MCF 10A (cell line): Measurements from ENCODE around the gene LRRC49. TPM values are rescaled to one million over a fixed set of nuclear protein-coding genes. Genes with fewer than 3 reads are reported as not detected.

ENCODE experiments used
- BruUV-seq: library from RNA; stranded (reverse); fragments of 400-500 nt; replicated peaks from 2 replicates; lab custom pipeline; 2021; lab: Mats Ljungman, UMichigan
- CTCF ChIA-PET: fragments of 300-600 bp; sonication (Branson Sonifier 250); formaldehyde crosslinking; extraction: SDS; loops from one replicate; lab custom pipeline; 2021; ENCODE audit warnings: antibody characterized with exemption, inconsistent platforms; lab: Yijun Ruan, JAX
- POLR2A ChIA-PET: fragments of 300-600, 350-650 bp; sonication (Branson Sonifier 250); formaldehyde crosslinking; extraction: SDS; loops from one replicate; lab custom pipeline; 2020; ENCODE audit warnings: antibody characterized with exemption, inconsistent platforms; lab: Yijun Ruan, JAX
- DNase-seq: peaks from one replicate; pipeline ENCODE4 v3.0.0-alpha.2; 2018; ENCODE audit not compliant: unreplicated experiment
- H3K27ac Mint-ChIP-seq: one replicate; pipeline ENCODE4 v1.8.0; 2022; ENCODE audit warnings: mild to moderate bottlenecking, low read depth, mixed read lengths; ENCODE audit not compliant: unreplicated experiment
- H3K27me3 Mint-ChIP-seq: one replicate; pipeline ENCODE4 v1.8.0; 2022; ENCODE audit warnings: mixed read lengths; ENCODE audit not compliant: insufficient read depth, unreplicated experiment
- H3K36me3 Mint-ChIP-seq: one replicate; pipeline ENCODE4 v1.8.0; 2022; ENCODE audit warnings: mild to moderate bottlenecking, moderate library complexity, mixed read lengths; ENCODE audit not compliant: insufficient read depth, unreplicated experiment
- H3K4me1 Mint-ChIP-seq: one replicate; pipeline ENCODE4 v1.8.0; 2022; ENCODE audit warnings: mixed read lengths; ENCODE audit not compliant: insufficient read depth, unreplicated experiment
- H3K4me3 Mint-ChIP-seq: one replicate; pipeline ENCODE4 v1.8.0; 2022; ENCODE audit warnings: mild to moderate bottlenecking, moderate library complexity, mixed read lengths; ENCODE audit not compliant: unreplicated experiment
- H3K9me3 Mint-ChIP-seq: one replicate; pipeline ENCODE4 v1.8.0; 2022; ENCODE audit warnings: mixed read lengths; ENCODE audit not compliant: unreplicated experiment
- intact Hi-C: fragments of 100-400 bp; cut with micrococcal nuclease; formaldehyde crosslinking; loops from 2 replicates; pipeline ENCODE4 v1.14.1; 2022
- total RNA-seq: library from RNA; stranded (reverse); gene quantifications from 2 replicates; pipeline ENCODE4 v1.2.3, GENCODE V29; 2022
- TF ChIP-seq, protein P1 (sequence below): fragments of 200-600 bp; IDR thresholded peaks from one replicate; pipeline ENCODE4 v1.8.0; 2022; ENCODE audit warnings: antibody characterized with exemption, mild to moderate bottlenecking; ENCODE audit not compliant: unreplicated experiment

The LRRC49 gene
- total RNA-seq, 1 experiment from 2014 or later = 8.4 TPM

DNA sequence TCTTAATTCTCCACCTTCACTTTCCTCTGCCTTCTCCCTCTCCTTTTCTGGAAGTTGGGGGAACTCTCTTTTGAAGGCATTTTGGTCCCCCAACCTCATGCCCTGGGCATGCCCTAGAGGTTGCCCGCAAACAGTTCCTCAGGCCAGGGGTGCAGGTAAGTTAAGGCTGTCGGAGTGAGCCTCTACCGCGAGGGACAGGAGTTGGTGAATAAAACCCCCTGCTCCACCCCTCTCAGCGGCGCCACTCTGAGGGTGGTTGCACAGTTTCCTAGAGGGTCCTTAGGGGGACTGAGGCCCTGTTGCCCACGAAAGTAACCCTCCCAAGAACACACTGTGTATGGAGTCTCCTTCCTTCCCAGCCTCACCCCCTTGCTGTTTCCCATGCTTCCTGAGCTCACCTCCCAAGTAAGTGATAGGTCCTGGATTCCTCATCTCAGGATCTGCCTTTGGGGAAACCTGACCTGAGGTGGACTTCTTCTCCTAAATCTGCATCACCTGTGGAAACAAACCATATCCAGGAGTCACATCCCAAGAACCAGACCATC is 199.5 kb downstream of the LRRC49 start:
- Mint-ChIP-seq H3K27ac (peak overlapping the region; percentile 39), H3K27me3 (no peaks in the 10 kb centered on the region), H3K9me3 (peaks cover 6% of the 10 kb centered on the region), H3K36me3 (no peaks in the 10 kb centered on the region), H3K4me1 (peaks cover 22% of the 10 kb centered on the region), H3K4me3 (no peak overlapping the region)
- BruUV-seq = no TSS peak
- CTCF ChIA-PET = no interaction called here
- TF ChIP-seq, protein P1, sequence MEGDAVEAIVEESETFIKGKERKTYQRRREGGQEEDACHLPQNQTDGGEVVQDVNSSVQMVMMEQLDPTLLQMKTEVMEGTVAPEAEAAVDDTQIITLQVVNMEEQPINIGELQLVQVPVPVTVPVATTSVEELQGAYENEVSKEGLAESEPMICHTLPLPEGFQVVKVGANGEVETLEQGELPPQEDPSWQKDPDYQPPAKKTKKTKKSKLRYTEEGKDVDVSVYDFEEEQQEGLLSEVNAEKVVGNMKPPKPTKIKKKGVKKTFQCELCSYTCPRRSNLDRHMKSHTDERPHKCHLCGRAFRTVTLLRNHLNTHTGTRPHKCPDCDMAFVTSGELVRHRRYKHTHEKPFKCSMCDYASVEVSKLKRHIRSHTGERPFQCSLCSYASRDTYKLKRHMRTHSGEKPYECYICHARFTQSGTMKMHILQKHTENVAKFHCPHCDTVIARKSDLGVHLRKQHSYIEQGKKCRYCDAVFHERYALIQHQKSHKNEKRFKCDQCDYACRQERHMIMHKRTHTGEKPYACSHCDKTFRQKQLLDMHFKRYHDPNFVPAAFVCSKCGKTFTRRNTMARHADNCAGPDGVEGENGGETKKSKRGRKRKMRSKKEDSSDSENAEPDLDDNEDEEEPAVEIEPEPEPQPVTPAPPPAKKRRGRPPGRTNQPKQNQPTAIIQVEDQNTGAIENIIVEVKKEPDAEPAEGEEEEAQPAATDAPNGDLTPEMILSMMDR = no peak
- POLR2A ChIA-PET = interaction anchor here (1.1 to 2.1 kb wide), 2 partner anchors 19 to 25 kb away, joined by 3 to 7 read pairs; no protein-coding TSS in a partner anchor
- intact Hi-C loops = no loop called here
- no peak for DNase-seq

DNA sequence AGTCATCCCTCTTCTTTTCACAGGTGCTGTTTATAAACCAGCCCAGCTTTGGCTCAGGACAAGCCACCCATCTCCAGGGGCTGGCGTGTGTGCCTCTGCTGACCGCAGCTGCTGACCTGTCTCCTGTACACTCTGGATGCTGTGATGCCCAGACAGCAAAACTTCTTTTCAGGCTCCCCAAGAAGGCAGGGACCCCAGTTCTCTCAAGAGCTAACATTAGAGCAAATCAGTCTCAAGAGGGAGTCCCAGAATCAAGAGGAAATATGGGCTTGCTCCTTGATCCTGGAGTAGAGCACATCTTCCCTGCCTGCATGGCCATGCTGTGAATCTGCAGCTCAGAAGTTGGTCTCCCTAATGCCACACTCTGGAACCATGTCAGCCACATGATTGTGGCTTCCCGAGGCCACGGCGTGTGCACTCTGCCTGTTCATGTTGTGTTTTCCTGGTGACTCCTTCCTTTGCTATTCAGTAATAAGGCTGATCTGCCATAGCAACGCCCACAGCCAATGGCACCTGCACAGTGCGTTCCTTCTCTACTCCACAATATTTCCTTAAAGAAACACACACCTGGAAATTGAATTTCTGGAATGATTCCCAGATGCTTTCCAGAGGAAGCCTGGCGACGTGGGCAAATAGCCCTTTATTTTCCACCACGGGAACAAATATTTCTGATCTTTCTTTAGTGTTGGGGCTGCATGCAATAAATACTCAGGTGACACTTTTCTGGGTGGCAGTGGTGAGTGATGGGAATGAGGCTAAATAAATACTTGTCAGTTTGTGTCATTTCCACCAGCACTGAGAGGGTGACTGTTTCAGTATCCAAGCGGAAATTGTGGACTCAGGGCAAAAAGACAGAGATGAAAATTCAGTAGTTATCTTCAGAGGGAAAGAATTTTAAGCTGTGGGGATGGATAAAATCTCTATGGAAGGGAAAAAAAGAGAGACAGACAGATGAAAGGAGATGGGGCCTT is 200.7 kb downstream of the LRRC49 start:
- DNase-seq = peak; percentile 76
- no TSS peak for BruUV-seq
- ChIA-PET CTCF (interaction anchor here (1.1 kb wide), 1 partner anchor 10 kb away, joined by 4 read pairs; no protein-coding TSS in a partner anchor), POLR2A (interaction anchor here (0.5 to 2.1 kb wide), 7 partner anchors 14 to 119 kb away, joined by 3 to 7 read pairs (median 4); no protein-coding TSS in a partner anchor)
- H3K4me1 Mint-ChIP-seq = peaks cover 22% of the 10 kb centered on the region
- no peaks in the 10 kb centered on the region for H3K27me3 Mint-ChIP-seq
- no peaks in the 10 kb centered on the region for H3K36me3 Mint-ChIP-seq
- intact Hi-C loops = no loop called here
- peak overlapping the region; percentile 39 for H3K27ac Mint-ChIP-seq
- TF ChIP-seq, protein P1 = no peak
- H3K9me3 Mint-ChIP-seq = no peaks in the 10 kb centered on the region
- H3K4me3 Mint-ChIP-seq = no peak overlapping the region

DNA sequence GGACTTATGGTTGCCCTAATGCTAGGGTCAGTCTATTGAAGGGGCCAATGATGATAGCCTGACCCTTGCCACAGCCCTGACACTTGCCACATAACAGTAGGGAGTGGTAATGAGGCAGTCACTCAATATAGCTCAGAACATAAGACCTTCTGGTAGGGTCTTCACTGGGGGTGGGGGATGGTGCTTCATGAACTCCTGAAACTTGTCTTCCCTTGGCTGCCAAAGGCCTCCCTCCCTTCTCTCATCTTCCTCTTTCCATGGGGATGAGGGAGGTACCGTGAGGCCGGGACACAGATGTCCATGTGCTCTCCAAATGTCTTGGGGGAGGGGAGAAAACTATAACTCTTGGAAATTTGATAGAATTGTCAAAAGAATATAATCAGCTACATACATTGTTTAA is 201.5 kb downstream of the LRRC49 start:
- H3K4me1 Mint-ChIP-seq = peaks cover 22% of the 10 kb centered on the region
- H3K9me3 Mint-ChIP-seq = no peaks in the 10 kb centered on the region
- POLR2A ChIA-PET = interaction anchor here (0.5 to 2.1 kb wide), 3 partner anchors 21 to 120 kb away, joined by 3 to 7 read pairs (median 5); no protein-coding TSS in a partner anchor
- TF ChIP-seq, protein P1 = no peak
- no TSS peak for BruUV-seq
- DNase-seq = no peak
- no peaks in the 10 kb centered on the region for H3K36me3 Mint-ChIP-seq
- H3K4me3 Mint-ChIP-seq = no peak overlapping the region
- peak overlapping the region; percentile 39 for H3K27ac Mint-ChIP-seq
- intact Hi-C loops = no loop called here
- CTCF ChIA-PET = interaction anchor here (0.6 kb wide), 1 partner anchor 145 kb away, joined by 3 read pairs; no protein-coding TSS in a partner anchor
- no peaks in the 10 kb centered on the region for H3K27me3 Mint-ChIP-seq

DNA sequence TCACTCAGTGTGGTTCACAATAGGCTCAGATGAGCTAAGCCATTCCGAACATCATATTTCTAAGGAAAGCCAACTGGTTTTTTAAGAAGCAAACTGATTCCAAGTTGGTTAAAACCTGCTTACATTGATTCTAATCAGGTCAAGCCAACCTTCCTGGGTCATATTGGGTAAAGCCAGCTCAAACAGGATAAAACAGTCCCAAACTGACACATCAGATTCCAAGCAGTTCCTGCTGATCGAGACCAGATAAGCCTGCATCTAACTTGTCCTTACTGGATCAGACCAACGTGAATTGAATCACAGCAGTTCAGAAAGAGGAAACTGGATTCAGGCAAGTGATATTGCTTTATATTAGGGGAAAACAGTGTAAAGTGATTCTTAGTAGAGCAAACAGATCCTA is 204.1 kb downstream of the LRRC49 start:
- H3K4me1 Mint-ChIP-seq = peaks cover 22% of the 10 kb centered on the region
- DNase-seq = no peak
- no TSS peak for BruUV-seq
- TF ChIP-seq, protein P1 = no peak
- no peaks in the 10 kb centered on the region for H3K27me3 Mint-ChIP-seq
- CTCF ChIA-PET = interaction anchor here (0.8 to 1.8 kb wide), 3 partner anchors 17 to 347 kb away, joined by 4 read pairs; no protein-coding TSS in a partner anchor
- no peak overlapping the region for H3K4me3 Mint-ChIP-seq
- POLR2A ChIA-PET = interaction anchor here (0.6 to 1.4 kb wide), 5 partner anchors 12 to 53 kb away, joined by 3 to 4 read pairs (median 3); no protein-coding TSS in a partner anchor
- intact Hi-C loops = no loop called here
- peak overlapping the region; percentile 66 for H3K27ac Mint-ChIP-seq
- no peaks in the 10 kb centered on the region for H3K36me3 Mint-ChIP-seq
- no peaks in the 10 kb centered on the region for H3K9me3 Mint-ChIP-seq
